ENCODE data around the gene SMYD3.

DNA sequence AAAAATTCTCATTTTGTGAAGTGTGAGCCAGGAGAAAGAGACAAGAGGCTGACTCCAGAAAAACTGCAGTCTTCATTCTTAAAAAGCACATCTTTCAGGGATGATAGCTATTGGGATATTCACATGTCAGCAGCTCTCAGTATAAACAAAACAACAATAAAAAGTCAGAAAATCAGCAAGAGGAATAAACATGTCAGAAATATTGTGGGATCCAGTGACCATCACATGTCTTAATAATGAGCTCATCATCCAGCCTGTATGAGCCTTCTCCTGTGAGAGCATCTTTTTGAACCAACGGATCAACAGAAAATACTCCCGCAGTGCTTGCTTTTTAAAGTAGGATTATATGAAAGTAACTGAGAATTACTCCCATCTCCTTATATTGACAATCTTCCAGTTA is 241.6 kb downstream of the SMYD3 start:
- TF ChIP-seq, protein P1, sequence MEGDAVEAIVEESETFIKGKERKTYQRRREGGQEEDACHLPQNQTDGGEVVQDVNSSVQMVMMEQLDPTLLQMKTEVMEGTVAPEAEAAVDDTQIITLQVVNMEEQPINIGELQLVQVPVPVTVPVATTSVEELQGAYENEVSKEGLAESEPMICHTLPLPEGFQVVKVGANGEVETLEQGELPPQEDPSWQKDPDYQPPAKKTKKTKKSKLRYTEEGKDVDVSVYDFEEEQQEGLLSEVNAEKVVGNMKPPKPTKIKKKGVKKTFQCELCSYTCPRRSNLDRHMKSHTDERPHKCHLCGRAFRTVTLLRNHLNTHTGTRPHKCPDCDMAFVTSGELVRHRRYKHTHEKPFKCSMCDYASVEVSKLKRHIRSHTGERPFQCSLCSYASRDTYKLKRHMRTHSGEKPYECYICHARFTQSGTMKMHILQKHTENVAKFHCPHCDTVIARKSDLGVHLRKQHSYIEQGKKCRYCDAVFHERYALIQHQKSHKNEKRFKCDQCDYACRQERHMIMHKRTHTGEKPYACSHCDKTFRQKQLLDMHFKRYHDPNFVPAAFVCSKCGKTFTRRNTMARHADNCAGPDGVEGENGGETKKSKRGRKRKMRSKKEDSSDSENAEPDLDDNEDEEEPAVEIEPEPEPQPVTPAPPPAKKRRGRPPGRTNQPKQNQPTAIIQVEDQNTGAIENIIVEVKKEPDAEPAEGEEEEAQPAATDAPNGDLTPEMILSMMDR (IDR thresholded peaks at IDR 0.05 in 2 of 3, conservative IDR thresholded peaks at IDR 0.05 in 1 of 3; ENCODE audit: control insufficient read depth in 2 of 3, extremely low read depth in 1 of 3, insufficient read depth in 1 of 3, low read depth in 3 of 3, low read length in 3 of 3), result no peak
- no peak for TF ChIP-seq SPI1 (IDR thresholded peaks at IDR 0.05; ENCODE audit: borderline replicate concordance, insufficient read depth, low read depth, low read length)
- TF ChIP-seq POLR2A (IDR thresholded peaks at IDR 0.05; ENCODE audit: low read depth, low read length), result no peak
- TF ChIP-seq NR2C1 (IDR thresholded peaks at IDR 0.05), result no peak
- no peak for TF ChIP-seq BRCA1 (IDR thresholded peaks at IDR 0.05; ENCODE audit: low read depth, low read length)
- no peak for TF ChIP-seq ESRRA (IDR thresholded peaks at IDR 0.05; ENCODE audit: low read length)
- TF ChIP-seq YY1 (IDR thresholded peaks at IDR 0.05; ENCODE audit: low read depth, low read length), result no peak
- no peak for TF ChIP-seq CHD1 (IDR thresholded peaks at IDR 0.05; ENCODE audit: low read depth, low read length)
- TF ChIP-seq CHD2 (IDR thresholded peaks at IDR 0.05; ENCODE audit: borderline replicate concordance, low read depth, low read length), result no peak
- TF ChIP-seq BCL3 (IDR thresholded peaks at IDR 0.05; ENCODE audit: borderline replicate concordance, insufficient read depth, low read depth, low read length, poor library complexity, severe bottlenecking), result no peak
